ENCODE results near the gene MKS1.

- TF ChIP-seq CTCF (conservative IDR thresholded peaks at IDR 0.05; ENCODE audit: low read depth in 2 of 2) (no peak), REST (IDR thresholded peaks at IDR 0.05; ENCODE audit: unreplicated experiment) (no peak)
Measured at GRCh38 chr17:58263773-58264172, 44.7 kb upstream of the MKS1 start.

All from GM23338 (cell line).